SU-DHL-6 (cell line): Measurements from ENCODE around the gene ATP2A2.

ENCODE experiments used
- H2AFZ ChIP-seq: fragments of 200-600 bp; sonication (generic); 2 replicates; pipeline ENCODE4 v1.6.1; 2014; ENCODE audit warnings: low read depth, mild to moderate bottlenecking, moderate library complexity, mixed read lengths, antibody characterized with exemption, low read length; ENCODE audit not compliant: severe bottlenecking
- H3F3A ChIP-seq: fragments of 200-600 bp; shearing (Covaris generic); 2 replicates; pipeline ENCODE4 v1.6.0; 2016; ENCODE audit warnings: antibody characterized with exemption, mild to moderate bottlenecking; ENCODE audit not compliant: insufficient read depth
- H3K27ac ChIP-seq: fragments of 200-600 bp; sonication (generic); 2 replicates; pipeline ENCODE4 v1.5.1; 2016; ENCODE audit warnings: low read depth, mild to moderate bottlenecking, low read length, moderate library complexity, mixed read lengths
- H3K27me3 ChIP-seq: fragments of 200-600 bp; sonication (generic), shearing (Covaris generic); 2 replicates; pipeline ENCODE4 v1.6.0; 2014; ENCODE audit warnings: mild to moderate bottlenecking, low read length
- H3K36me3 ChIP-seq: fragments of 200-600 bp; sonication (generic); 2 replicates; pipeline ENCODE4 v1.6.1; 2014; ENCODE audit warnings: mild to moderate bottlenecking, low read length, mixed read lengths
- H3K4me2 ChIP-seq: fragments of 300-600, 200-600 bp; shearing (Covaris generic), sonication (generic); 2 replicates; pipeline ENCODE4 v1.6.0; 2014; ENCODE audit warnings: low read length, low read depth, mild to moderate bottlenecking; ENCODE audit not compliant: poor library complexity, severe bottlenecking
- H3K4me3 ChIP-seq: fragments of 200-600 bp; sonication (generic); 2 replicates; pipeline ENCODE4 v1.5.1; 2014; ENCODE audit warnings: antibody characterized with exemption, low read length, mild to moderate bottlenecking, mixed read lengths; ENCODE audit not compliant: insufficient read depth, poor library complexity, severe bottlenecking
- H3K79me2 ChIP-seq: fragments of 200-600 bp; sonication (generic); 2 replicates; pipeline ENCODE4 v1.6.1; 2014; ENCODE audit warnings: mild to moderate bottlenecking, low read length, moderate library complexity; ENCODE audit not compliant: insufficient read depth
- H3K9ac ChIP-seq: fragments of 200-600 bp; sonication (generic); 2 replicates; pipeline ENCODE4 v1.7.0; 2014; ENCODE audit warnings: mild to moderate bottlenecking, low read length
- H3K9me2 ChIP-seq: fragments of 200-600 bp; sonication (generic); replicated peaks from 2 replicates; pipeline ENCODE4 v1.6.1; 2014; ENCODE audit warnings: low read length; ENCODE audit not compliant: insufficient read depth
- H3K9me3 ChIP-seq: fragments of 200-600 bp; sonication (generic); 2 replicates; pipeline ENCODE4 v1.6.1; 2014; ENCODE audit warnings: low read length, mixed read lengths; ENCODE audit not compliant: insufficient read depth
- H4K20me1 ChIP-seq: fragments of 200-600 bp; sonication (generic); 2 replicates; pipeline ENCODE4 v1.6.1; 2014; ENCODE audit warnings: low read depth, mild to moderate bottlenecking, antibody characterized with exemption, low read length, moderate library complexity, mixed read lengths
- CTCF ChIP-seq: fragments of 200-600 bp; sonication (generic); IDR thresholded peaks from one replicate; pipeline ENCODE4 v1.5.1; 2017; ENCODE audit warnings: antibody characterized with exemption, mild to moderate bottlenecking, low read length, moderate library complexity; ENCODE audit not compliant: insufficient read depth, poor library complexity, severe bottlenecking
- EZH2phosphoT487 ChIP-seq: fragments of 200-600 bp; sonication (generic), shearing (Covaris generic); conservative IDR thresholded peaks from 2 replicates; pipeline ENCODE4 v1.6.1; 2018; ENCODE audit warnings: mild to moderate bottlenecking, antibody characterized with exemption, low read length, moderate library complexity, mixed read lengths

ATP2A2 gene

DNA sequence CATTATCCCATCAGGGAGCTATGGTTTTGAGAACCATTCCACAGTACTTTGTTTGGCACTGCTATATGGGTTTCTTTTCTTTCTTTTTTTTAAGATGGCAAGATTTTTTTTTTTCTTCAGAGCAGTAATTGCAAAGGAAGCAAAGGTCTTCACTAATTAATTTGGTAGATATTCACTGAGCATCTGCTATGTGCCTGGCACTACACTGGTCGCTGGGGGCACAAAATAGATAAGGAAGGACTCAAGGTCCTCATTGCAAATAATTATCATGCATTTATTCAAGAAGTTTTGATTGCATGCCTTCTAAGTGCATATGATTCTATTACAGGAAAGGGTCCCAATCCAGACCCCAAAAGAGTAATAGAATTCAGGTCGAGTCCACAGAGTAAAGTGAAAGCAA lies 10.0 kb upstream of the ATP2A2 start:
- Histone ChIP-seq H3F3A (no peaks in the 10 kb centered on the region), H3K79me2 (no peaks in the 10 kb centered on the region), H3K9ac (no peak overlapping the region), H3K27ac (no peak overlapping the region), H3K9me2 (no peaks in the 10 kb centered on the region), H4K20me1 (no peaks in the 10 kb centered on the region), H3K4me3 (no peak overlapping the region), H3K4me2 (no peak overlapping the region), H3K36me3 (no peaks in the 10 kb centered on the region), H2AFZ (no peak overlapping the region), H3K27me3 (no peaks in the 10 kb centered on the region), H3K9me3 (no peaks in the 10 kb centered on the region)
- TF ChIP-seq CTCF = no peak
- TF ChIP-seq EZH2phosphoT487 = no peak

GRCh38 chr12:110277530-110278254 lies 3.4 kb upstream of the ATP2A2 start:
- Histone ChIP-seq H3K9me2 (no peaks in the 10 kb centered on the region), H2AFZ (no peak overlapping the region)

GRCh38 chr12:110278255-110278536 lies 2.9 kb upstream of the ATP2A2 start:
- TF ChIP-seq CTCF (no peak), EZH2phosphoT487 (no peak)
- H3K4me2 ChIP-seq = no peak overlapping the region

More at GRCh38 chr12:110277530-110278254, 3.4 kb upstream of the ATP2A2 start:
- no peak for TF ChIP-seq CTCF
- TF ChIP-seq EZH2phosphoT487 = no peak
- Histone ChIP-seq H3K36me3 (peaks cover 4% of the 10 kb centered on the region), H4K20me1 (peaks cover 6% of the 10 kb centered on the region), H3K27me3 (no peaks in the 10 kb centered on the region), H3F3A (peaks cover 9% of the 10 kb centered on the region), H3K9ac (no peak overlapping the region), H3K79me2 (peaks cover 12% of the 10 kb centered on the region), H3K9me3 (no peaks in the 10 kb centered on the region), H3K27ac (no peak overlapping the region), H3K4me2 (no peak overlapping the region), H3K4me3 (no peak overlapping the region)

More at GRCh38 chr12:110278255-110278536, 2.9 kb upstream of the ATP2A2 start:
- Histone ChIP-seq H3K9me2 (no peaks in the 10 kb centered on the region), H3K9ac (no peak overlapping the region), H2AFZ (no peak overlapping the region), H3K36me3 (peaks cover 9% of the 10 kb centered on the region), H3K79me2 (peaks cover 17% of the 10 kb centered on the region), H3K27ac (no peak overlapping the region), H3K4me3 (no peak overlapping the region), H3F3A (peaks cover 9% of the 10 kb centered on the region), H3K27me3 (no peaks in the 10 kb centered on the region), H3K9me3 (no peaks in the 10 kb centered on the region), H4K20me1 (peaks cover 11% of the 10 kb centered on the region)
